GM19035 (cell line): ENCODE data around the gene ABCG5.

Source experiments
- ATAC-seq: cut with Tn5 transposase; IDR thresholded peaks from one replicate; pipeline ENCODE4 v1.9.1; 2021; ENCODE audit not compliant: unreplicated experiment

The ABCG5 gene

DNA sequence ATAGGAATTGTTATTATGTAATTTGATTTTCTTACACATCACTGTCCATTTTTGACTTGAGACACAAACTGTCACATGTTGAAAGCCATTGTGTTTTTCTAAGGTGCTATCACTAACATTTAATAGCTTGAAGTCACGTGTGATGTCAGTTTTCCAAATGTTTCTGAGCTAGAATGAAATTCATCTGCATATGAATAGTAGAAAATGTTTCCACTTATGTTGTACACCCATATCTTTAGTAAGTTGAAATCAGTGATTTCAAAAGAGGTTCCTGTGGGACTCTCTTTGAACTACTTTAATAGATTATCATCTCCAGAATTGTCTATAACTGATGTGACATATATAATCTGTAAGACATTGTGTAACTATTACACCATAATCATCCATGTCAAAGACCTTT, 27.8 kb downstream of the ABCG5 start:
- ATAC-seq, result no peak

DNA sequence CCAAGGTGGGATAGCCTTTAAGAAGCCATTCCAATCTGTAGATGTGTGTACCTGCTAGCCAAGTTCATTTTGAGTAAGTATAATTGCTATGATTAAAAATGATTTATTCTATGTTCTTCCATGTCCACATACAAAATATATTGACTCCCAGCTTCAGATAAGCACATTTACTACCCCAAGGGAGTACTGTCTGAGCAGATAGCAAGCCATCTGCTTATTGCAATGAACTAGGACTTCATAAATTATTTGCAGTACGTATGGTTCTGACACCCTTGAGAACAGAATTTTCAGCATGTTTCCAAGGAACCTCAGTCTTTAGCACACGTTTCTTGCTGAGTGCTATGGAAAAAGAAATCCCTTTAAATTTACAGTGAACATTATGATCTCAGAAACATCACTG, 28.2 kb downstream of the ABCG5 start:
- ATAC-seq, result no peak

DNA sequence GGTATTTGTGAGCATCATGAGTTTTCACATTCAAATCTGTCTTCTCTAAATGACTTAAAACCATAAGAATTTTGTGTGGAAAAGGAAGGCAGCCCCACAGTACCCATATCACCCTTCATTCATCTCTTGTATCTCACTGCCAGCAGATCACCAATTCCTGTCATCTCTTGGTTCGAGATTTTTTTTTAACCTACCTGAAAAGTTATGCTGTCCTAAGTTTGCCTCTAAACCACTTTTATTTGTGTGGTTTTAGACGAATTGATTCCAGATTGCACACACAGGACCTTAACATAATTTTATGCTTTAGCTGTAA, 32.0 kb downstream of the ABCG5 start:
- no peak for ATAC-seq

DNA sequence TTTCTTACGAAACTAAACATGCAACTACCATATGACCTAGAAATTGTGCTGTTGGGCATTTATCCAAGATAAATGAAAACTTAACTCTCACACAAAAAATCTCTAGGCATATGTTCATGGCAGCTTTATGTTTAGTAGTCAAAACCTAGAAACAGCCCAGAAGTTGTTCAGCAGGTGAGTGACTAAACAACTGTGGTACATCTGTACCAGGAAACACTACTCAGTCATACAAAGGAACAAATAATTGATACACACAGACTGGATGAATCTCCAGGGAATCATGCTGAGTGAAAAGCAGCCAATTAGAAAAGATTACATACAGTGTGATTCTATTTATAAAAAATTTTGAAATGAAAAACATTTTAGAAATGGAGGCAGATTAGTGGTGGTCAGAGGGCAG, 35.5 kb downstream of the ABCG5 start:
- ATAC-seq, result no peak

DNA sequence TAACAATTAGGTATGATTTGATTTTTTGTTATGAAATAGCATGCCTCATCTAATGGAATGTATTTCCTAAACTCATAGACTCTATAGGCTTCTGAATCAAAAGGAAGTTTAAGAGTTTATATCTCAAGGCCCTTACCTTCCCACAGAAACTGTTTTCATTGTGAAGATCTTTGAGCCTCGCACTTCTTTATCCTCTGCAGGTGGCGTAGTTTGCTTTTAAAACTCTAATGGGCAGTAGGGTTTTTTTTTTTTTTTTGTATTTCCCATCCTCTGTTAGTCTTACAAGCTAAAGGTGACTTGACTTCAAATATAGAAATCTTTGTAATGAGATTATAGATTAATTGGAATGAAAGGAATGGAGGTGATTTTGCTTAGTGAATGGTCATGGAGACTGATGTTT, 36.5 kb downstream of the ABCG5 start:
- ATAC-seq, result no peak

DNA sequence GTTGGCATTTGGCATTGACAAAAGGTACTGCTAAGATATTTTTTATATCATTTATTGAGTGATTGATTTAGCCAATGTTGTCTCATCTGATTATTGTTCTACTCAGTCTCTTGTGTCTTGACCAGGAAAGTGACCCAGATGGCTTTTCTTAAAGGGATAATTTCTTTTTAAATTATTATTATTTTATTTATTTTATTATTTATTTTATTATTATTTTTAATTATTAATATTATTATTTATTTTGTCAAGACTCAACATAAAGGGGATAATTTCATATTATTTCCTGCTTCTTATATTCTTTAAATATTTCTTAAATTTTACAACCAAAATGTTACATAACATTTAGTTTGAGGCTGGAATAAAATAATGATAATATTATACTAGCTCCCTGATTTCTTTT, 37.7 kb downstream of the ABCG5 start:
- no peak for ATAC-seq

DNA sequence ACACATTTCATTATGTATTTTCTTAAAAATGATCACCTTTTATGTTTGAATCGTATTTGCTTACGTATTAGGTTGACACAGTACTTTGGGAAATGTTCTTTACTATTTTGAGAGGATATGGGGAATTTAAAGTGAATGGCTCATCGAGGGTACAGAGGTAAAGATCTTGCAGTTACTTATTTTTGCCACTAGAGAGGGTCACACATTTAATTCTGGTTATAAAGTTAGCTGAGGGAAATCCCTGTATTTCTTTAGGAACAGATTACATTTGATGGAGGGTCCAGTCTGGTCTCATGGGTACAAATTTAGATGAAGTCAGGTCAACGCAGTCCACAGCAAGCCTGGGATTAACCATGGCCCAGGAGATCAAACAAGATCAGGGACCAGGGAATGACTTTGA, 40.3 kb downstream of the ABCG5 start:
- ATAC-seq, result no peak

DNA sequence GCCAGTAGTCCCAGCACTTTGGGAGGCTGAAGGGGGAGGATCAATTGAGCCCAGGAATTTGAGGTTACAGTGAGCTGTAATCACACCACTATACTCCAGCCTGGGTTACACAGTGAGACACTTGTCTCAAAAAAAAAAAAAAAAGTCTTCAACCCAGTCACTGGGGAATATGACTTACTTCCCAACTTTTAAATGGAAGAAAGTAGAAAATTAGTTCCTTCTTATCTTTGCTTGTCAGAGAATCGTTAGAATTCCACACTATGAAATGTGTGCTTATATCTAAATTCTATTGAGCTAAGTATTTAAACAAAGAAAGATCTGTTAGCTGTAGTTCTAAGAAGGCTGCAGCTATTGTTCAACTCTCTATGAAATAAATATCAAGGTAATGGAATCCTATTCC, 42.4 kb downstream of the ABCG5 start:
- ATAC-seq, result no peak

DNA sequence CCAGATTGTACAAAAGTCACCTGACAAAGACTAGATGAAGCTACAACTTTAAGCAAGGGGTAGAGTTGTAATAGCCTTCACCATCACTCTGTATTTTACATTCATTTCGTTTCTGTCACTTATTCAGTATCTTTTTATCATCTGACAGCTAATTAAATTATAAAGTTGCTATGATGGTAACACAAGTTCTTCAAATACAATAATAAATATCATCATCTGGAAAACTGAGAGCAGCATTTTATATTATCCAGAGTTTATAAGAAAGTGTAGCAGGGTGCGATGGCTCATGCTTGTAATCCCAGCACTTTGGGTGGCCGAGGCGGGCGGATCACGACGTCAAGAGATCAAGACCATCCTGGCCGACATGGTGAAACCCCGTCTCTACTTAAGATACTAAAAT, 43.7 kb downstream of the ABCG5 start:
- no peak for ATAC-seq

DNA sequence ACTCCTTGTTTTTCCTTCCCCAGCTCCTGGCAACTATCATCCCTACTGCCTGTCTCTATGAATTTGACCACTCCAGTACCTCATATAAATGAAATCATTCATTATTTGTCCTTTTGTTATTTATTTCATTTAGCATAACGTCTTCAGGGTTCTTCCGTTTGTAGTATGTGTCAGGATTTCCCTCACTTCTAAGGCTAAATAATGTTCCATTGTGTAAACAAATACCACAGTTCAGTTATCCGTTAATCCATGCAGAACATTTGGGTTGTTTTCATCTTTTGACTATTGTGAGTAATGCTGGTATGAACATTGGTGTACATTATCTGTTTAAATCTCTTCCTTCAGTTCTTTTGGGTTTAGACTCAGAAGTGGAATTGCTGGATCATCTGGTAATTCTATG, 46.0 kb downstream of the ABCG5 start:
- ATAC-seq, result no peak

DNA sequence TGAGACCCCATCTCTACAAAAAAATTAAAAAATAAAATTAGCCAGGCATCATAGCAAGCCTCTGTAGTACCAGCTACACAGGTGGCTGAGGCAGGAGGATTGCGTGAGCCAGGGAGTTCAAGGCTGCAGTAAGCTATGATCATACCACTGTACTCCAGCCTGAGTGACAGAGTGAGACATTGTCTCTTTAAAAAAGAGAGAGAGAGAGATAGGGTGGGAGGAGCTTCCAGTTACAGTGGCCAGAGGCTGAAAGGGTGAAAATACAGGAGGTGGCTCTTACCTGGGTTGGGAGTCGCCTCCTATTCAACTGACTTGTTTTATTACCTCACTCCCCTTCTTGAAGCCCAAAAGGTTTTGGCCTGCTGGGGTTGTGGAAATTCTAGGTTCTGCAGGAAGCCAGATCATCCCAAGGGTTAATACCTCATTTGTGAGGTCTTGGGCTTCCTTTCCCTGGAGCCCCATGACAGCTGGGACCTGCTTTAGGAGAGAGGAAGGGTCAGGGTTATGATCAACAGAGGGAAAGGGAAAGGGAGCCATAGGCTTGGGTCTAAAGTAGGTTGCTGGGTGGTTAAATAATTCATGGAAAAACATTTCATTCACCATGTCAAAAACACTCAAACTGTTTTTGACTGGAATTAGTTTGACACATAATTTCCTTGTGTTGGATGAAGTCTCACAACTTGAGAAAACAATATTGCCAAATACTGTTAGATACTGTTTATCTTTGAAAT, 47.4 kb downstream of the ABCG5 start:
- no peak for ATAC-seq

DNA sequence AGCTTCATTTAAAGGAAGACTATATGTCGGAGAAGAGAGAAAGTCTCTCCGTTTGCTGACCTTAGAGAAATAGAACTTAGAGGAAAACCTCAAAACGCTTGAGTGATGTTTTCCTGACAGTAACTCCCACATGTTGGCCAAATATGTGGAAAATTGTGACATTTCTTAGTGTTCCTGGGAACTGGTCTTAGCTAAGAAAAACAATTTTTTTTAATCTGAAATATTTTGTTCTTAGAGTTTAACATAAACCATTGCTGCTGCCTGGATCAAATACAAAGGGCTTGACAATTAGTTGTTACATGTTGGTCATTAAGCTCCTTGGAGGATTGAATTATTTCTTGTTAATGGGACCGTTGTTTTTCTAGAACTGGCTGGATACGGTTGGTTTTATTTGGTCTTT, 48.5 kb downstream of the ABCG5 start:
- no peak for ATAC-seq

DNA sequence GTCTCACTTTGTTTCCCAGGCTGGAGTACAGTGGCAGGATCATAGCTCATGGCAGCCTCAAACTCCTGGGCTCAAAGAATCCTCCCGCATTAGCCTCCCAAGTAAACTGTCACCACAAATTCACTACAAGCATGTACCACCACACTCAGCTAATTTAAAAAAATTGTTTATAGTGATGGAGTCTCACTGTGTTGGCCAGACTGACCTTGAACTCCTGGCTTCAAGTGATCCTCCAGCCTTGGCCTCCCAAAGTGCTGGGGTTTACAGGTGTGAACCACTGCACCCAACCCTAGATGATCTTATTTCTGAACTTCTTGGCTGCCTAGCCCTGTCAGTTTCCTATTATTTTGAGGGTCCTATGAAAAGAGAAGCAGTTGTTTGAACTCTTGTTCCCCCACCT, 50.0 kb downstream of the ABCG5 start:
- ATAC-seq, result no peak

DNA sequence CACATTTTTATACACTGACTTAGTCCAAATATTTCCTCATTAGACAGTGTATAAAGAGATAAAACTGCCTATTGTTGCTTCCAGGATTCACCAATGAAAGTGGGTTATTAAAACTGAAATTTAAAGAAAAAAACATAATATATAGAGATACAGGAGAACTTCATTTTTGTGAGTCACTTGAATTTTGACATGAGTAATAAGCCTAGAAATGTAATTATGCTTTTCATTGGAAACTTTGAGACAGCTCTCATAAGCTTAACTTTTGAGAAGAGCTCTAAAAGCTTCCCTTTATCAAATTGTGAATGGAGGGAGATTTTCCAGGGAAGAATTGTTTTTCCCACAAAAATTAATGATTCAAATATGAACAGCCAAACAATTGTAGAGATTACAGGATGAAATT, 50.7 kb downstream of the ABCG5 start:
- ATAC-seq, result no peak

DNA sequence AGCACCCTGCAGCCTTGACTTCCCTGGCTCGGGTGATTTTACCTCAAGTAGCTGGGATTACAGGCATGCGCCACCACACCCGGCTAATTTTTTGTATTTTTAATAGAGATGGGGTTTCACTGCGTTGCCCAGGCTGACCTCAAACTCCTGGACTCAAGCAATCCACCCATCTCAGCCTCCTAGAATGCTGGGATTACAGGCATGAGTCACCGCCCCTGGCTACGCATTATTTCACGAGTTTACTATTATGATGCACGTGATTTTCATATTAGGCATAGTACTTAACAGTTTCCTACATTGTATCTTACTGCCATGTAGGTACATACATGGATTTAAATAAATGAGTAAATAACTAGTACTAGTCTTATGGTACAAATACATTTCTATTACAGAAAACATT, 60.4 kb downstream of the ABCG5 start:
- ATAC-seq, result no peak

DNA sequence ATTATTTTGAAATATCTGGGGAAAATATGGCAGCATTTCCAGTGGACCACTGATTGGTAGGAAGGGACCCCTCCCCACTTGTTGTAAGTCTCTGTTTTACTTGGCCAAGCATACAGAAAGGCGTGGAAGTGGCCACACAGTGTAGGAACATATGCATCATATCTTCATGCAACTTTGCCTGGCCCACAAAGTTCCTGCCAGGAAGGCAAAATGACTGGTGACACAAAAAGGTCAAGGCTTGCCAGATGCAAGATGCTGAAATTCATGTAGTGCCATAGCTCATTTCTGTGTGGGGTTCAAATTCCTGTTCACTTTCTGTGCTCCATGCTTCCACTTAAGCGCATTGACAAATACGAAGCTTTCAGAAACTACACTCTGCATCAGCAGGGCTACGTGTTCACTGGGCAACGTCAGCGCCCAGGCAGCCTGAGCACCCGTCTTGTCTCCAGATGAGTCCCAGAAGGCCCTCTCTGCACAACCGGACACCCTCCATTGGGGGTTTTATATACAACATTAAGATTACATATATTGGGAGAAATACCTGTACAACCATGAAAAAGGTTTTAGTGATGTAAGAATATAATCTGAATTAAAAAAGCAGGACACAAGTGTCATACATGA, 61.2 kb downstream of the ABCG5 start:
- ATAC-seq, result no peak

DNA sequence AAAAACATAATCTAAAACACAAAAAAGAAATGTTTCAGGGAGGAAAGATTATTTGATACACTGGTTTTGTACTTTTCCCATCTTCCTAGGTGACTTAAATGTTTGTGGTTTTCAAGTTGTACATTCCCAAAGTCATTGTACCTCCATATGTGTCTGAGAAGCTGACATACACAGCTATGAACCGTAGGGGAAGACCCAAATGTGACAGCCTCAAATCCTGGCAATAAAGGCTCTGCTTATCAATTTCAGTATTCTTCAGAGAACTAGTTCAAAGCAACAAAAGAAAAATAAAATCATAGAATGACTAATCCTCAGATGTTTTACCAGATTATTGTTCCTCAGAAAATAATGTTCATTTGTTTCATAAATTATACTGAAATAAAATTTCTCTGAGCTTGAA, 62.3 kb downstream of the ABCG5 start:
- no peak for ATAC-seq

DNA sequence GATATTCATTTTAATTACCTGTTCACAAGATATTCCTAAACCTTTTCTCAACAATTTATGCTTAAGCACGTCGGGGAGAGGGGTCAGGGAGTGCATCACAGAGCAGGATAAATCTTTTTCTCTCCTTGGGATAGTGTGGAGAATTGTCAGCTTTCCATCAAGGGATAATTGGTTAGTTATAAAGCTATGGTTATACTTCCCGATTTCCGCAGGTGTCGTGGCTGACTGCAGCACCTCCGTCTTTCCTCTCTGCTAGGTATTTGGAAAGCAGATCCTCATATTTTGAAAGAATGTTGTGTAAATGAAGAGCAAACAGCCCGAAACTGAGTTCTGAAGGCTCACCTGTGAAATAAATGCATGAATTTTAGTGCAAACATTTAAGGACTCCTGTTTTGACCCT, 64.0 kb downstream of the ABCG5 start:
- no peak for ATAC-seq

DNA sequence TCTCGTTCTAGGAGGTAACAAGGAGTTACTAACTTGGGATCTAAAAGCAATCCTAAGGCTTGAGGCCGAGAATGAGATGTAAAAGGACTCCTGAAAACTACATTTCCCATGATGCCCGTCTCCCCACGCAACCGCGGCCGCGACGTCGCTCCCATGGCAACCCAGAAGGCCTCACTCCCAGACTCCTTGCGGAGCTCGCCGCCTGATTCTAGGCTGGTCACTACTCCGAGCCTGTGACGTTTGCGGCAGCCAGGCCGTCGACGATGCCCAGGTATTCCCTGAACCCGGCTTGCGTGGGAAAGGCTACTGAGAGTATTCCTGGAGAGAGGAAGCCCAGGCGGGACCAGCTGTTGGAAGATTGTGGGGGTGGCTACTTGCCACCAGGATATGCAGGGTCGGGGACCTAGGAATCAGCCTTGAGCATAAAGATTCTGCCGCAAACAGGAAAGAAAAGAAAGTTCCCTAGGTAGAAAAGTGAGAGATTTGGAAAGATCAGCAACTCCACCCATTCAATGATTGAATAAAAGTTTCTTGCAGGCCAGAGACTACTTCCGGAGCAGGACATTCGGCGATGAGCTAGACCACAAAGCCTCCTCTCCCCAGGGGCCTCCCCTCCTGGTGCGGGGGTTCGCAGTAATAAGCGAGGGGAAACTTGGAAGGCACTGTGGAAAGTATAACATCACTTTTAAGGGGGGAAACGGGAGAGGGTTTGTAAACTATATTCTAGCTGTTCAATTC, 64.6 kb downstream of the ABCG5 start, which contains the start of gene DYNC2LI1:
DYNC2LI1 (plus strand) TSS at position 164 of the 738 bp plus-strand sequence; CDS start at position 264, 100 bp downstream.
- peak; percentile 99 for ATAC-seq

DNA sequence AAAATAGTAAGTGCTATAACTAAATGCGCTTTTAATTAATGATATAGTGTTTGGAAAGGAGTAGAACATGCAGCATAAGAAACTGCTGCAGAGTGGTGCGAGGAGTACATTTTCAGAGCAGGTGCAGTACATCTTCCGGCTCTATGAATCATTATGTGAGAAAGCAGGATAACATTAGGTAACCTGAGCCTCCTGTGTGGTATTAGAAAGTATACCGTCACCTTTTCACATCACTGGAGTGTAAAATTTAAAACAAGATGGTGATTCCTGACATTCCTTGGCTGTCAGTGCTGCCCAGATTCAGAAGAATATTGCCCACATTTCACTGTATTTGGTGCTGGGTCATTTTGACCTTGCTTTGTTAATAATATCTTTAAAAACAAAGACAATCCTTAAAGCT, 72.6 kb downstream of the ABCG5 start:
- no peak for ATAC-seq

DNA sequence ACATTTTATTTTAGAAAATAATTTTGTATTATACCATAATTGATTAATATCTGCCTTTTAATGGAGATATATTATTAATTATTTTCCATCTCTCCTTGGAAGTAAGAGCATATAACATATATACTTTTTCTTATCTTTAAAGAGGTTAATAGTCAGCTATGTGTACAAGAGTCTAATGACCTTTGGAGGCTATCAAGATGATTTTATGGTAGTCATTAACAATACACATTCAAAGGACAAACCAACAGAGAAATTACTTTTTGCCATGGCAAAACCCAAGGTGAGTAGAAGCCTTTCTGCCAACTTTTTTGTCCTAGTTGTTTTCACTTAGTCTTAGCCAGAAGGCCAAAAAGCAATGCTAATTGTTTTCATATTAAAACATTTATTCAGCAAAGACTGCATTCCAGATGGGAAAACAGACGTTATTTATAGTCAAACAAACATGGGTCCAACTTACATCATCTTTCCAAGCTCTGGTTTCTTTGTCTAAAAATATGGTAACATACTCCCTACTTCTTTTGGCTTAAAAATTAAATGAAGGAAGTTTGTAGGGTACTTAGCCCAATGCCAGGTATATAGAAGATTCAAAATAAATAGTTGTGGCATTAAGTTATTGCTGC, 74.4 kb downstream of the ABCG5 start:
- ATAC-seq, result no peak

DNA sequence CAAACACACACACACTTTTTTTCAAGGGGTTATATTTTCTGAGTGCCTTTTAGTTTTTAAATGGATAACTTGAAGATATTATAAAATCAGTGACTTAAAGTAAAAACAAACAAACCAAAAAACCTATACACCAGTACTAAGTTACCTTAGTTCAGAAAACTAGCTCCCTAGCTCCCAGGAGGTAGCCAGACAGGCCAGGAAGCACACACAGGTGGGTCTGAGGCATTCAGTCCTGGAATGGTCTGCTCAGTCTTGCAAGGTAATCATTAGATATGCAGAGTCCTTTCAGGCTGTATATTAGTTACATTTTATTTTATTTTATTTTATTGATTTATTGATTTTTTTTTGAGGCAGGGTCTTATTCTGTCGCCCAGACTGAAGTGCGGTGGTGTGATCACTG, 75.5 kb downstream of the ABCG5 start:
- ATAC-seq, result no peak
